NCI-H187 (cell line): ENCODE results near the gene S100A4.
A peak's percentile ranks its signal among the peaks of the same experiment; 100 is the strongest.
"Not testable (repeated sequence)": the region's sequence is repeated elsewhere in the genome, so short reads cannot be mapped to it uniquely, and the experiment has no call there.

Experiments
- DNase-seq, 2 experiments: peaks; one replicate each; lab custom pipeline; 2025; lab: John Stamatoyannopoulos, UW

The S100A4 gene

DNA sequence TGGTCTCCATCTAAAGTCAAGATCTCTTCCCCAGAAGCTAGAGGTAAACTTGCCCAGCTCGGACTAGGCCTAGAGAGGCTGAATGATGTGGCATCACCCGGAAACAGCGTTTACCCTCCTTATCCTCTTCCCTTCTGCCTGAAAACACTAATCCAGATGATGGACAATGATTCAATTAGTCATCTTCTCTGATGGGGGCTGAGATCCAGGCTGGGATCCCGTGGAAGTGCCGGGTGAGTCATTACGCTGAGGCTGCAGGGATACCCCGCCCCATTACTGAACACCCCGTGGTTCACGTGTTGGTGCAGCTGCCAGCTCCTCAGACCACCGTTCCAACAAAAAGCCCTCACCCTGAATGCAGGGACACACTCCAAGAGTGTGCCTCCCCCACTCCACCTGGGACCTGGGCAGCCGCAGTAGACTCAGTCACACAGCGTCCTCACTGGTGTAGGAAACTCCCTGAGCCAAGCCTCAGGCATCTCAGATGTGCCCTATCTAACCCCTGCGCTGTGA is 11.9 kb downstream of the S100A4 start:
- no peak for DNase-seq

DNA sequence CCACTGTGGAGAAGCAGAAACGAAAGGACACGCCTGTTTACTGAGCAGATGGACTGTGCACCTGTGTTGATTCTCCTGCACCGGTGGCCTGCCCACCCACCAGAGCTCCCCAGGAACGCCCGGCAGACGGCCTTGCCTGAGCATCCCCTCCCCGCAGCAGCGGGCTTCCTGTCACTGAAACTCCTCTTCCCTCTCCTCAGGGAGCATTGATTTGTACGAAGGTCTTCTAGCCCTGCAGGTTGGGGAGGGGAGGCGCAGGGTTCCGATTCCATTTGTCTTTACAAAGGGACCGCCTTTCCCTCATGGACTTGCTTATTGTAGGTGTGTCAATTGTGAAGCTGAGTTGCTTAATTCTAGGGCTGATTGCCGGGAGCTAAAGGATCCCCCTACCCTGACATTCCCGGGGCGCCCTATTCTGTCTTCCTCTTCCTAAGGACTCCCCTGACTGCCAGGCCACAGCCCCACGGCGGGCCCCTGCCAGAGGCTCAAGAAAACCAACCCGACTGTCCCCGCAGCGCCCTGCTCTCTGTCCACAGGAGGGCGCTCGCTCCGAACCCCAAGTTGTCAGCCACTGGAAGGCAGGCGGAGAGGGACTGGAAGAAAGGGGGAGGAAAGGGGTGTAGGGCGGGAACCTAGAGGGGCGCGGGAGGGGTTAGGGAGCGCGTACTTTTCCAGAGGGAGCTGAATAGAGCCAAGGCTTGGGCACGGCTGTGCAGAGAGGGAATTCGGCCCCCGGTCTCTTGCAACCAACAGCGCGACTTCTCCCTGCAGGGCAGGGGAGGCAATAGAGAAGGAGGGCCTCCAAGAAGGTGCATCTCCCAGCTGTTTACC is 12.6 kb downstream of the S100A4 start:
- DNase-seq = peak; percentile 82 to 85

DNA sequence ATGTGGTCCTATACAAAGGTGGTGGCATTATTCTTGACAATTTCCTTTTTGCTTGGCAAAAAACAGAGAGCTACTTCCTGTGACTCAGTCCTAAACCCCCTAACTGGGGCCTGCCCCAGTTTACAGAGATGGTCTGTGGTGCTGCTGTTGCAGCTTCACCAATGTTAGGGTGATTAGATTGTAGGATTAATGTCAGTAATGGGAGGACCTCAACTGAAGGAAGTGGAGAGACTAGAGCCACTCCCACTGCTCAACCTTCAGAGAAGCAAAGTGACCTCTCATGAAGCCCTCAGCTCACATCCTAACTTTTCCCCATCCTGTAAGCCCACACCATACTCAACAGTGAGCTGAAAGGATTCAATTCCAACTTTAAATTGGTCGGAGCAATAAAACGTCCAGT is 13.4 kb downstream of the S100A4 start:
- no peak for DNase-seq

DNA sequence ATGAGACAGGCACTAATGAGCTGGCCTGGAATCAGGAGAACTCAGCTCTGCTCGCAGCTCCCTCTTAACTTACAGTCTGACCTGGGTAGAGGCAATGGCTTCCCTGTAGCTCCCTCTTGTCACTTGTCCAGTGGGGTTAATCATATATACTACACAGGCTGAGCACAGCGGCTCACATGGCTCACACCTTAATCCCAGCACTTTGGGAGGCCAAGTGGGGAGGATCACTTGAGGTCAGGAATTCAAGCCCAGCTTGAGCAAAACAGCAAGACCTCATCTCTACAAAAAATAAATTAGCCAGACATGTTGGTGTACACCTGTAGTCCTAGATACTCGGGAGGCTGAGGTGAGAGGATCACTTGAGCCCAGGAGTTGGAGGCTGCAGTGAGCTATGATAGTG is 14.0 kb downstream of the S100A4 start:
- no peak for DNase-seq

DNA sequence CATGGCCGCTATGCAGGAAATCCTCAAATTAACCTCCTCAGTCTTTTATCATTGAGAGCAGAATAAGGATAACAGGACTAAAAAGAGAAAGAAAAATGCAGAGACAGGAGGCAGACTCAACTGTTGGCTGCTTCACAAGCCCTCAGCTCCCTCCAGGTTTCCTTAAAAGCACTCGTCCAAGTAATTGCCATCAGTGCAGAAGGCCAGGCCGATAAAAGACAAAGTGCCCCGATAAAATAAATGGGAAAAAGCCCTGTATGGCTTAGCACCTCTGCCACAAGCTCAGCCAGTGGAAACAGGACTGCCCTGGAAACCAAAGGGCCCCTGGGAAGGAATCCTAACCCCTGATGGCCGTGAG is 17.9 kb downstream of the S100A4 start:
- DNase-seq = no peak

DNA sequence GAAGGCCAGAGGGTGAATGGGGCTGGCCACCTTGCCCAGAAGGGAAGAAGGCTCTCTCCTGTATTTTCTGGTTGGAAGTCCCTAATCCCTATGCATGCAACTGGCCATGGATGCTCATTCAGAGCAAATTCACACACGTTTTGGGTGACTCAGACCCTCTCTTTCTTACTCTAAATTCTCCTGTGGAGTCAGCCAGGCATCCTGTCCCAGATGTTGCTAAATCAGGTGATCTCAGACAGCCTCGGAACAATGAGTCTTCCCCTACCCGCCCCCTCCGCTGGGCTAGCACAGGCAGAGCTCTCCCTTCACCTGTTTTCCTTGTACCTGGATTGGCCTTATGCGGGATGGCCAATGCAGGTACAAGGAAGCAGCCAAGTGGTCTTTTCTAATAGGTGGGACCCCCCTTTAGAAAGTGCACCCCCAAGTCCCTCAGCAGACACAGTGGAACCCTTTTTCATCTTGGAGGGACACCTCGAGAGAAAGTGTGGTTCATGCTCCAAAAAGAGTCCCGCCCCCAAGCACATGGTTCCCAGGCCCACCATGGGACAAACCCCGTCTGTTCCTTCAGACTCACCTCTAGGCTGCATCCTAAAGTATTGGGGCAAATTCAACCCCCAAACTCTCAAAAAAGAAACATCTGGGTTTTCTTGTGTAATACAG is 18.5 kb downstream of the S100A4 start:
- DNase-seq = no peak

DNA sequence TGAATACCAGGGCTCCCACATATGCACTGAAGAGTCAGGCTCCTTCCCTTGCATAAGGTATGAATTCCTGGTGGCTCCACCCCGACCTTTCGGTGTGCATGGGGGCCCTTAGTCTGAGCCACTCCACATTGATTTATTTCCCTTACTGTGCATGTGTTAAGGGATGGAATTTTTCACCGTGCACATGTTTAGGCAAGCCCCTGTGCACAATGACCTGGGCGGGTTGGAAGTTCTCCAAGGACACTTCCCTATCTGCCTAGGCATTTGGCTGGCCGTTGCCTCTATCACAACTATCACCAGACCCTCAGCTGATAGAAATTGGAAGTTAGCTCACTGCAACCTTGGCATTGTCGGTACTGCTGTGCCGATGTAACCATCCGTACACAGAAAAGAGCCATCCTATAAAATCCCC is 19.5 kb downstream of the S100A4 start:
- peak; percentile 76 to 80 for DNase-seq

DNA sequence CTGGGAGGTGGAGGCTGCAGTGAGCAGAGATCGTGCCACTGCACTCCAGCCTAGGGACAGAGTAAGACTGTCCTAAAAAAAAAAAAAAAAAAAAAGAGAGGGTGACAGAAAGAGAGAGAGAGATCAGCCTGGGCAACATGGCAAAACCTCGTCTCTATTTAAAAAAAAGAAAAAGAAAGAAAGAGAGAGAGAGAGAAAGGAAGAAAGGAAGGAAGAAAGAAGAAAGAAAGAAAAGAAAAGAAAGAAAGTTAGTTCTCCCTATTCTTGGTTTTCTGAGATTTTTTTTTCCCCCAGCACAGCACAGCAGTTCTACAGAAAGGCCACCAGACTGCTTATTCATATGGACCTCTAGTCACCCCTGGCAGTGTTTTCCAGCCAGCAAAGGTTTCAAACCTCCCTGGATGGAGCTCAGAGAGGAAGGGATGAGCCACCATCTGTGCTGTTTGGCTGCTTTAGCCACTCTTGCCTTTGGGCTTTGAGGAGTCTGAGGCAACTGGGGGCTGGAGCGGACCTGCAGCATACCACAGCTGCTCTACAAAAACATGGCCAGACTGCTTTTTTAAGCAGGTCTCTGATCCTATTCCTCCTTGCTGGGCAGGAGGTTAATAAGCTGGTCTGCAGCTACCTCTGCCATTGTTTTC is 20.4 kb downstream of the S100A4 start:
- DNase-seq = no peak

DNA sequence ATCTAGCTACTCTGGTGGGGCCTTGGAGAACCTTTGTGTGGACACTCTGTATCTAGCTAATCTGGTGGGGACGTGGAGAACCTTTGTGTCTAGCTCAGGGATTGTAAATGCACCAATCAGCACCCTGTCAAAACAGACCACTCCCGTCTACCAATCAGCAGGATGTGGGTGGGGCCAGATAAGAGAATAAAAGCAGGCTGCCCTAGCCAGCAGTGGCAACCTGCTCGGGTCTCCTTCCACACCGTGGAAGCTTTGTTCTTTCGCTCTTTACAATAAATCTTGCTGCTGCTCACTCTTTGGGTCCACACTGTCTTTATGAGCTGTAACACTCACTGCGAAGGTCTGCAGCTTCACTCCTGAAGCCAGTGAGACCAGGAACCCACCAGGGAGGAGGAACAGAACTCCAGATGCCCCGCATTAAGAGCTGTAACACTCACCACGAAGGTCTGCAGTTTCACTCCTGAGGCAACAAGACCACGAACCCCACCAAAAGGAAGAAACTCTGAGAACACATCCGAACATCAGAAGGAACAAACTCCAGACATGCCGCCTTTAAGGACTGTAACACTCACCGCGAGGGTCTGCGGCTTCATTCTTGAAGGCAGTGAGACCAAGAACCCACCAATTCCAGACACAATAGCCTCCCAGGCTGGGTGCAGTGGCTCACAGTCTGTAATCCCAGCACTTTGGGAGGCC is 23.1 kb downstream of the S100A4 start:
- not testable (repeated sequence) for DNase-seq

DNA sequence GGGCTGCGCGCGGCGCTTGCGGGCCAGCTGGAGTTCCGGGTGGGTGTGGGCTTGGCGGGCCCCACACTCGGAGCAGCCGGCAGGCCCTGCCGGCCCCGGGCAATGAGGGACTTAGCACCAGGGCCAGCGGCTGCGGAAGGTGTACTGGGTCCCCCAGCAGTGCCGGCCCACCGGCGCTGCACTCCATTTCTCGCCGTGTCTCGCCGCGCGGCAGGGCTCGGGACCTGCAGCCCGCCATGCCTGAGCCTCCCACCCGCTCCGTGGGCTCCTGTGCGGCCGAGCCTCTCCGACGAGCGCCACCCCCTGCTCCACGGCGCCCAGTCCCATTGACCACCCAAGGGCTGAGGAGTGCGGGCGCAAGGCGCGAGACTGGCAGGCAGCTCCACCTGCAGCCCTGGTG is 23.8 kb downstream of the S100A4 start:
- DNase-seq = not testable (repeated sequence)

DNA sequence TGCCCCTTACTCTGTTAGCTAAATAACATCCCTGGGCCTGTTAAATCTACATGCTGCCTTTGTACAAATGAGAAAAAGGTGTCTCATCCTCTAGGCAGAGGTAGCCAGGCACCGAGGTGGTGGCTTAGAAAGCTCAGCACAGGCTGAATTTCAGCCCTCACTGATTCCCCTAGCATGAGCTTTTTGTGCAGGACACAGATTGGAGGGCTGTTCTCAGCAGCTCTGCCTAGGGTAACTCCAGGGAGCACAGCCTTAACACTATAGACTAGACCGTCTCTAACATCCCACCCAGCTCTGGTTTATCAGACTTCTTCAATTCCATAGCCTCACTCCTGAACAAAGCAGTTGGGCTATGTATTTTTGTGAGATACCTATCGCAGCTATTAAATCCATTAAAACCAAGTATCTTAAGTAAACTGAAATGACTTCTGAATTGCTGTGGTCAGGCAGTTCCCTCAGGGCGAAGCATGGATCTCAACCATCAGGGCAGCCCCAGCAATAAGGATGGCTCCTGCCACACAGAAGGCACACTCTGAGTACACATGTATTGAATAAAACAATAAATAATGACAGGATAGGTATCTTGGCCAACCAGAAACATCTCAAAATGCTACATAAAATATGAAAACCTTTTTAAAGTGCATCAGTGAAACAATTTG is 24.7 kb downstream of the S100A4 start:
- DNase-seq = no peak

DNA sequence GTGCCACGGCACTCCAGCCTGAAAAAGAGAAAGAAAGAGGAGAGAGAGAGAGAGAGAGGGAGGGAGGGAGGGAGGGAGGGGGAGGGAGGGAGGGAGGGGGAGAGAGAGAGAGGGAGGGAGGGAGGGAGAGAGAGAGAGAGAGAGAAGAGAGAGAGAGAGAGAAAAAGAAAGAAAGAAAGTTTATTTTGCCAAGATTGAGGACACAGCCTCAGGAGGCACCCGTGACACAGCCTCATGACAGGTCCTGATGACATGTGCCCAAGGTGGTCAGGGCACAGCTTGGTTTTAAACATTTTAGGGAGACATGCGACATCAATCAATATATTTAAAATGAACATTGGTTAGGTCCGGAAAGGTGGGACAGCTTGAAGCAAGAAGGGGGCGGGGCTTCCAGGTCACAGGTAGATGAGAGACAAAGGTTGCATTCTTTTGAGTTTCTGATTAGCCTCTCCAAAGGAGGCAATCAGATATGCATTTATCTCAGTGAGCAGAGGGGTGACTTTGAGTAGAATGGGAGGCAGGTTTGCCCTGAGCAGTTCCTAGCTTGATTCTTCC is 25.4 kb downstream of the S100A4 start:
- DNase-seq = not testable (repeated sequence)

DNA sequence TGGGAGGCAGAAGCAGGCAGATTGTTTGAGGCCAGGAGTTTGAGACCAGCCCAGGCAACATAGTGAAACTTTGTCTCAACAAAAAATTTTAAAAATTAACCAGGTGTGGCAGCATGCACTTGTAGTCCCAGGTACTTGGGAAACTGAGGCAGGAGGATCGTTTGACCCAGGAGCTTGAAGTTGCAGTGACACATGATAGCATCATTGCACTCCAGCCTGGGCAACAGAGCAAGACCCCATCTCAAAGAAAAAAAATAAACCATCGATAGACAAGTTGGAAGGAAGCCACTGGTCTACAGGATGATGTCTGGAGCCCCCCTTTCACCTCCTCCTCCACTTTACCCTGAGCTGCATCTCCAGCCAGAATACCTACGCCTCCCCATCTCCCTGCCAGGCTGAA is 26.4 kb downstream of the S100A4 start:
- DNase-seq = no peak

DNA sequence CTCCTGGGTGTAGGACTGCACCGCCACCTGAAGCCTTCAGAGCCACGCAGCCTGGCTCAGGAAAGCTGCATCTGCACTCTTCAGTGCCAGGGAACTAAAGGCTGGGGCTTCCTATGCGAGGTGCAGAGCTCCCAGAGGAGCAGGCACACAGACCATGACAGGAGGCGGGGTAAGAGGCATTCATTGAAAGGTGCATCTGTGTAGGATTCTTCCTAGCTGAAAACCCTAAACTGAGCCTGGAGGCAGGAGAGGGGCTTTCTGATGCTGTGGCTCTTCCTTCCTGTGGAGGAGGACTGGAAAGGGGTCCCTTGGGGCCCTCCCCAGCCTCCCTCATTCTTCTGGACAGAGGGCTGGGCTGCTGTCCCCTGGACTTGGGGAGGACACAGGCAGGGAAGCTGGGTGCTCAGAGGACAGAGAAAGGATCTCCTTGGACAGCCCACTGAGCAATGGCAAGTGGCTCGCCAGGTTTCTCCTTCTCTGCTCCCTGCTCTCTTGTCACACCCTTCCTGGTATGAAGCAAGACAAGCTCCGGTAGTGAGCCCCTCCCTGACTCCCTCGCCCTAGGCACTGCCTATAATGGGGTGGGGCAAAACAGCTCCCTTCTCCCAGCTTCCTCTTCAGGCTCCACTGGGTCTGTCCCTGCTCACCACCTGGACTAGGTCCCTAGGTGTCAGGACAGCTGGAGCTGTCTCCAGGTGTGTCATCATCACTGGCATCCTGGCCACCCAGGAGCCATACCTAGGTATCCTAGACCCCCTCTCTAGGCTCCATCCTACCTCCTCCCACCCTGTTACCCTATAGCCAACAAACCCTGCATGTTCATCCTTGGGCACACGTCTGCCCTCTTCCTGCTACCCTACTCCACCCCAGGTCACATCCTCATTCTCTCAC is 29.9 kb downstream of the S100A4 start:
- DNase-seq = peak; percentile 26 to 33

DNA sequence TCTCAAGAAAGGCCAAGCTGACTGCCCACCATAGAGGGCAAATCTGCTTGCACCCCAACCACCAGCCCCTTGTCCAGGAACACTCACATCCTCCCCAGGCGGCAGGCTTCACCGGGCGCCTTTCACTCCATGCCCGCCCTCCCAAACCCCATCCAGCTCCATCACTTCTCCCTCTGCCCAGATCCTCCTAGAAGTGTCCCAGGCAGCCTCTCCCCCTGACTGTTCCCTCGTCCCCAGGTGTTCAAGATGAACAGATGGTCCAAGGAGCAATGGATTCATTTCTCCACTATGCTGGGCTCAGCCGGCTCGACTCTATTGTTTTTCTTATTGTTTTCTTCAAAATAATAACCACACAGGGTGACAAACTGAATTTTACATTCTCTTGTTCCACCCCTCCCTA is 31.9 kb downstream of the S100A4 start:
- no peak for DNase-seq

DNA sequence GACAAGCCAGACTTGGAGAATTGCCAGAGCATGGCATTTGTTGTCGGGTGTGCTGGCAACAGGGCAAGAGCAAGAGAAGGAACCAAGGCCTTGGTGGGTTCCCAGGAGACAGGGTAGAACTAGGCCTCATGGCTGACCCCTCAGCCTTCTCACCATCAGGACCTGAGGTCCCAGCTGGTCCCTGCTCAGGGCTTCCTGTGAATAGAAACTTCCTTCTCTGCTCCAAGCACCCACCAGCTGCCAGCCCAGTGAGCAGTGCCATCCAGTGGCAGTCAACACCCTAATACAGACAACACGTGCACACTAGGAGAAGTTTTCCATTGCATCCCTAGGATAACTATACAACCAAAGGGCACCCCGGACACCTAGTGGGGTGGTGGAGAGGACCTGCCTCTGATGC is 32.6 kb downstream of the S100A4 start:
- DNase-seq = no peak

DNA sequence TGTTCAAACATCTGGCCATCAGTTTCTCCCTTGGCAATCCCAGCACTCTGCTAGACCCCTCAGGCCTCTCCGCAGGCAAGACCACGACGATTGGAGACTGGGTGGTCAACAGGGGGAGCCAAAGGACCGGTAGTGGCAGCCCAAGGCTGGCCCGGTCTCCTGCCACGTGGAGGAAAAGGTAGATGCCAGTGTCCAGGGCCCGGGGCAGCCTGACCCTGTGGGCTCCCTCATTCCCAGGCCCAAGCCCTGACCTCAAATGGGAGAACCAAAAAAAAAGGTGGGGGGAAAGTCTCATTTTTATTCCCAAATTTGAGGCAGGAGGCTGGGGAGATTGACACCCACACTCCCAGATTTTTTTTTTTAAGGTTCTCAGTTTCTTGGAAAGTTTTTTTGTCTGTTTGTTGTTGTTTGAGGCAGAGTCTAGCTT is 34.6 kb downstream of the S100A4 start:
- DNase-seq = peak; percentile 77

DNA sequence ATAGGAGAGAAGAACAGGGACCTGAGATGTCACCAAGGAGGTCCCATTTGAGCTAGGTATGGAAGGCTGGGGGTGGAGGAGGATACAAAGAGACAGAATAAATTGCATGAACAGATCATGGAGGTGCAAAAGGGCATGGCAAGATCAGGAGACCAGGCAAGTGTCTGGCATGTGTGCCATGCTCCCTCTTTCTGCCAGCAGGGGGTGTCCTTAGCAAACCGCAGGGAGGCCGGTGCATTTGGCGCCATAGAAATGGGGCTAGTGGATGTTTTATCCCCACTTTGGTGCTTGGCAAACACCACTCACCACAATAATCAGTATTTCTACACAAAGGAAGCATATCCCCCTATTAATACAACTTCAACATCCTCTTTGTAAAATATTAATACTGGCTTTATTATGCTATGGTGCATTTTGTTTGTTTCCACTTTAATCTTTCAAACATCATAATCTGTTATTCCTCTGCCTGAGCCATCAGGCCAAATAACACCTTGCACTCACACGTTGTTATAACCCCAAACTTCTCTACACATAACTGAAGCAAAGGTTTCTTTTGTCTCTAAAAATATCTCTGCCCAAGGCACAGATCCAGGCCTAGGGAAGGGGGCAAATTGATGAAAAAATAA is 35.8 kb downstream of the S100A4 start:
- peak; percentile 36 to 62 for DNase-seq

DNA sequence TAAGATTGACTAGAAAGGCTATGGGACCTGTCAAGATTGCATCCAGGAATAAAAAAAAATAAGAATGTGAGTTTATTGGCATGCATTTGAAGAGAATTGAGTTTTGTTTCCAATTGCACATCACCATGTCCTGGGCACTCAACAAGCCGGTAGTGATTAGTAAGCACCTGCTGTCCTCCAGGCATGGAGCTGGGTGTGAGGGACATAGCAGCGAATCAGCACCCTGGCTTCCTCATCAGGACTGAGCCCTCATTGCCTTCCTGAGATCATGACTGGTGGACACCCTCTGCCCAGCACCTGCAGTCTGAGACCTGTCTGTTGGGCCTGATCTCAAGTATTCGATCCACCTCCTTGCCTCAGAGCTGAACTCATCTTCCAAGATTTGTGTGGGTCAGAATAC is 36.6 kb downstream of the S100A4 start:
- no peak for DNase-seq
